Glutamatergic neuron (in vitro differentiated cells): ENCODE results near the gene STRA6. TPM values are rescaled to one million over a fixed set of nuclear protein-coding genes. Genes with fewer than 3 reads are reported as not detected.
A peak's percentile ranks its signal among the peaks of the same experiment; 100 is the strongest.

ENCODE experiments used
- DNase-seq: peaks from one replicate; pipeline ENCODE4 v3.0.0; 2022
- H3K27ac Mint-ChIP-seq: one replicate; pipeline ENCODE4 v1.8.0; 2020; ENCODE audit warnings: mild to moderate bottlenecking, mixed read lengths, inconsistent platforms; ENCODE audit not compliant: unreplicated experiment
- H3K27me3 Mint-ChIP-seq: one replicate; pipeline ENCODE4 v1.8.0; 2020; ENCODE audit warnings: mild to moderate bottlenecking, moderate library complexity, mixed read lengths, inconsistent platforms; ENCODE audit not compliant: unreplicated experiment
- H3K36me3 Mint-ChIP-seq: one replicate; pipeline ENCODE4 v1.8.0; 2020; ENCODE audit warnings: mild to moderate bottlenecking, mixed read lengths, inconsistent platforms; ENCODE audit not compliant: unreplicated experiment
- H3K4me1 Mint-ChIP-seq: one replicate; pipeline ENCODE4 v1.8.0; 2020; ENCODE audit warnings: mild to moderate bottlenecking, low read depth, mixed read lengths, inconsistent platforms; ENCODE audit not compliant: unreplicated experiment
- H3K4me3 Mint-ChIP-seq: one replicate; pipeline ENCODE4 v1.8.0; 2020; ENCODE audit warnings: mild to moderate bottlenecking, mixed read lengths, inconsistent platforms; ENCODE audit not compliant: unreplicated experiment
- H3K9me3 Mint-ChIP-seq: one replicate; pipeline ENCODE4 v1.8.0; 2020; ENCODE audit warnings: mild to moderate bottlenecking, moderate library complexity, mixed read lengths, inconsistent platforms; ENCODE audit not compliant: unreplicated experiment
- total RNA-seq: library from RNA; stranded (reverse); fragmentation: NEBNext Ultra II Directional; extraction: Animal tissue kit (Norgen Biotek cat#: 25700); gene quantifications from one replicate; pipeline ENCODE4 v1.2.1, GENCODE V29; 2021; ENCODE audit not compliant: unreplicated experiment
- TF ChIP-seq, protein P1 (sequence below): fragments of 200-600 bp; sonication (generic); IDR thresholded peaks from one replicate; pipeline ENCODE4 v1.5.0; 2021; ENCODE audit not compliant: partially characterized antibody, unreplicated experiment

Gene STRA6
- total RNA-seq, 1 donor from 2014 or later = 8.4 TPM

DNA sequence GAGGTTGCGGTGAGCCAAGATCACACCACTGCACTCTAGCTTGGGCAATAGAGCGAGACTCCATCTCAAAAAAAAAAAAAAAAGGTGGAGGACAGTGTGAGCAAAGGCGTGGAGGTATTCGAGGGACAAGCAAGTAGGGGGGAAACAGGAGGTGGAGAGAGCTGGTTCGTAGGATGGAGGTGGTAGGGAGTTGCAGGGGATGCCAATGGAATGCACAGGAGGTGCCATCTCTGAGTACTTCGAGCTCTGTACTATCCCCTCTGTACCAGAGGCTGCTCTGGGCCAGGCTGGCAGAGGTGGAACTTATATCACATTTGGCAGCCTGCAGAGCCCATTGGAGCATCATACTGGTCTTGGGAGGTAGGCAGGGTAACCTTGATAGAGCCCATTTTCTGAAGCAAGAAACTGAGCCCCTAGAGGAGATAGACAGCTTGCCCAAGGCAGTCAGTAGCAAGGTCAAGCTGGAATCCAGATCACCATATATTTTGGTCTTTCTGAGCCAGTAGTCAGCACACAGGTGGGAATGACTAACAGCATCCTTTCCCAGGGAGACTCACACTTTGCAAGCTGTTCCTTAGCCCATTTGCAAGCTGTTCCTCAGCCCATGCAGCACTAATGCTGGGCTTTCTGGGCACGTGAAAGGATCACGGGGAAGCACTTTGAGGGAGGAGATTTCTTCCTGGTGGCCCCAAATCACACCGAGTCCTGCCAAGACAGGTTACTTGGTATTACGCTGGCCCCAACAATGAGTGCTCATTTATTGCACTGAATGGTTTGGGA lies 24.4 kb upstream of the STRA6 start:
- Mint-ChIP-seq H3K27ac (no peak overlapping the region), H3K4me3 (no peak overlapping the region), H3K27me3 (peaks cover 33% of the 10 kb centered on the region), H3K9me3 (peaks cover 33% of the 10 kb centered on the region), H3K4me1 (peaks cover 68% of the 10 kb centered on the region), H3K36me3 (no peaks in the 10 kb centered on the region)
- no peak for DNase-seq
- TF ChIP-seq, protein P1, sequence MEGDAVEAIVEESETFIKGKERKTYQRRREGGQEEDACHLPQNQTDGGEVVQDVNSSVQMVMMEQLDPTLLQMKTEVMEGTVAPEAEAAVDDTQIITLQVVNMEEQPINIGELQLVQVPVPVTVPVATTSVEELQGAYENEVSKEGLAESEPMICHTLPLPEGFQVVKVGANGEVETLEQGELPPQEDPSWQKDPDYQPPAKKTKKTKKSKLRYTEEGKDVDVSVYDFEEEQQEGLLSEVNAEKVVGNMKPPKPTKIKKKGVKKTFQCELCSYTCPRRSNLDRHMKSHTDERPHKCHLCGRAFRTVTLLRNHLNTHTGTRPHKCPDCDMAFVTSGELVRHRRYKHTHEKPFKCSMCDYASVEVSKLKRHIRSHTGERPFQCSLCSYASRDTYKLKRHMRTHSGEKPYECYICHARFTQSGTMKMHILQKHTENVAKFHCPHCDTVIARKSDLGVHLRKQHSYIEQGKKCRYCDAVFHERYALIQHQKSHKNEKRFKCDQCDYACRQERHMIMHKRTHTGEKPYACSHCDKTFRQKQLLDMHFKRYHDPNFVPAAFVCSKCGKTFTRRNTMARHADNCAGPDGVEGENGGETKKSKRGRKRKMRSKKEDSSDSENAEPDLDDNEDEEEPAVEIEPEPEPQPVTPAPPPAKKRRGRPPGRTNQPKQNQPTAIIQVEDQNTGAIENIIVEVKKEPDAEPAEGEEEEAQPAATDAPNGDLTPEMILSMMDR = no peak

DNA sequence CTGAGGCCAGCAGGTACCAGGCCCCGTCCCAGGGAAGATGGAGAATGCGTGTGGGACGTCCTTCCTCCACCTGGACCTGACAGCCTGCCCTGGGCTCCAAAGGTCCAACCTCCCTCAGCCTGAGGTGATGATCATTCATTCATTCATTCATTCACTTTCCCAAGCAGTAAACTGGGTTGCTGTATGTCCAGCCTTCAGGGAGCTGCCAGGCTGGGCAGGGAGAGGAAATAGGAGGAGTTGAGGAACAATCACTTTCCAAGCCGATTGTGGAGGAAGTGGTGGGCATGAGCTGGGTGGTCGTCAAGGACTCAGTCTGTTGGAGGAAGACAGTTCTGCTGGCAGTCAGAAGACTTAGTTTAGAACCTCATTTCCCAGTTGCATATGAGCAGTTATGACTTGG lies 23.3 kb upstream of the STRA6 start:
- Mint-ChIP-seq H3K36me3 (no peaks in the 10 kb centered on the region), H3K4me3 (no peak overlapping the region), H3K27me3 (peaks cover 35% of the 10 kb centered on the region), H3K9me3 (peaks cover 33% of the 10 kb centered on the region), H3K4me1 (peaks cover 73% of the 10 kb centered on the region), H3K27ac (peak overlapping the region; percentile 28)
- no peak for DNase-seq
- TF ChIP-seq, protein P1 = no peak

DNA sequence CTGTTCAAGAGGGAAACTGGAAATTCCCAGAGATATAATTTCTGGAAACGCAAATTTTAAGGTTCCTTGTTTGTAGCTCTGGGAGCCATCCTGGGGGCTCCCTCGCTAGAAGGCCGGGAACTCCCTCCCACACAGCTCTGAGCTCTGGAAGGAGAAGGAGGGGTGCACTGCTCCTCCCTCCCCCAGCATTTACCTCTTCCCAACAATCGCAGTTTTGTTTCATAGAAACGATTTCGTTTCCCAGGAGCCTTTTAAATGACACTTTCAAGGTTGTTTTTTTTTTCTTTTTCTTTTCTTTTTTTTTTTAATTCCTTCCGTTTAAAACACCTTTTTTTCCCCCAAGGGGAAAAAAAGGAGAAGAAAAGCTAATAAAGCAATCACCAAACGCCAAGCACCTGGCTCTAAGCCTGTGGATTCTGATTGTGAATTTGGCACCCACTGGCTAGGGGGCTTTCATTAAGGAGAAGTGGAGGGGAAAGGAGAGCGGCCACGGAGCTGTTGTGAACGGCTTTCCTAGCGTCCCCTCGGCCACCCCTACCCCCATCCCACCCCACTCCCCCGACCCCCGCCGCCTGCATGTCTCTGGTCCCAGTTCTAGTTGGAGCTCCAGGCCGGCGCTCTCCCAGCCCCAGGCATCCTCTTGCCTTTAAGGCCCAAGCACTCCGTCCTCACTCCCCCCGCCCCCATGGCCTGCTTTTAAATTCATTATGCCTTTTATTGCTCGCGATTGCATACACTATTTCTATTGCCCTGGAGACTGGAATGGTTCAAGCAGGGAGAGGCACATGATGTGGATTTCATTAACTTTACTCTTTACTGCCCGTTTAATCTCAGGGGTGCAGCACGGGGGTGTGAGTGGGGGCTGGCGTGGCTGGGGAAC lies 19.9 kb upstream of the STRA6 start:
- H3K4me1 Mint-ChIP-seq = peaks cover 63% of the 10 kb centered on the region
- H3K27me3 Mint-ChIP-seq = peaks cover 33% of the 10 kb centered on the region
- TF ChIP-seq, protein P1 = no peak
- peaks cover 36% of the 10 kb centered on the region for H3K9me3 Mint-ChIP-seq
- peaks cover 4% of the 10 kb centered on the region for H3K36me3 Mint-ChIP-seq
- no peak overlapping the region for H3K4me3 Mint-ChIP-seq
- peak; percentile 71 for DNase-seq
- peak overlapping the region; percentile 94 for H3K27ac Mint-ChIP-seq

DNA sequence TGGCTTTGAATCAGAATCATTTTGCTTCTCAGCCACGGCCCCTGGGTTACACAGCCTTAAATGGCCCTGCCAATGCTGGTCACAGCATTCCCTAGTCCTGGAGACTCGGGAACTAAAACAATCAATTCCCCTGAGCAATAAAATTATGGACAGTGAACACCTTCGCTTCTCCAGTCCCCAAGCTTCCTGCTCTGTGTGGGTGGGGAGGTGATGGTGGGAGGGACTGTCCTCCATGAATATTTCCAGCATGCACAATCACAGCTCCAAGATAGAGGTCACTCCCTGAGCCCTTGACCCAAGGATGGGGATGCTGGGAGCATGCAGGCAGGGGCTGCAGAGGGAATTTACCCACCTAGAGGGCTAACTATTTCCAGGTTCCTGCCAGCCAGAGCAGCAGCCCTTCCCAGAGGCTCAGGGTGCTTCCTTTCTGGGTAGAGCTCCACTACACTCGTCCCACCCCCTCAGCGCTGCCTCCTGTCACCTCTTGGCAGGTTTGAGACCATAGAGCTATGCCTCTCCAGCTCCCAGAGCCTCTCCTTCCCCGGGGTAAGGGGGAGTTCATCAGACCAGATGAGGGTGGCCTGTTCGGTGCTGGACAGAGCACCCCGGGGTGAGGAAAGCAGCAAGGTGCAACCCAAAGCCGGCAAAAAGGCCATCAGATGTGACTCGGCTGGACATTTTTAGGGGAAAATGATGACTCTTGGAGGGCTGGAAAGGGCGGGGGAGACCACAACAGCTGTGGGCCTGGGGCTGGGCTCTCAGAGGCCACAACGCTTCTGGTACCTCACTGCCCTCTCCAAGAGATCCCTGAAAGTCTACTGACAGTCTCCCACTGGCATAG lies 19.0 kb upstream of the STRA6 start:
- TF ChIP-seq, protein P1 = no peak
- H3K27ac Mint-ChIP-seq = peak overlapping the region; percentile 91
- peaks cover 36% of the 10 kb centered on the region for H3K9me3 Mint-ChIP-seq
- DNase-seq = no peak
- peak overlapping the region; percentile 61 for H3K4me3 Mint-ChIP-seq
- H3K27me3 Mint-ChIP-seq = peaks cover 31% of the 10 kb centered on the region
- H3K36me3 Mint-ChIP-seq = peaks cover 4% of the 10 kb centered on the region
- H3K4me1 Mint-ChIP-seq = peaks cover 56% of the 10 kb centered on the region
